HEK293 (cell line): Measurements from ENCODE around the gene SUN5.
A peak's percentile ranks its signal among the peaks of the same experiment; 100 is the strongest.

Experiments
- CTCF ChIA-PET: fragments of 350-600 bp; formaldehyde crosslinking; extraction: SDS; loops from one replicate; lab custom pipeline; 2021; ENCODE audit warnings: antibody characterized with exemption; lab: Yijun Ruan, JAX
- POLR2A ChIA-PET: fragments of 300-600 bp; formaldehyde crosslinking; extraction: SDS; loops from one replicate; lab custom pipeline; 2020; ENCODE audit warnings: antibody characterized with exemption, inconsistent platforms; lab: Yijun Ruan, JAX
- H3K27ac ChIP-seq: fragments of 200-500 bp; sonication (Bioruptor generic); 2 replicates; pipeline ENCODE4 v1.5.1; 2014; ENCODE audit warnings: low read depth, low read length, control low read depth, inconsistent platforms; ENCODE audit errors: extremely low read depth
- H3K36me3 ChIP-seq, 2 experiments: fragments of 200-500 bp in 1 of 2; sonication (Bioruptor generic) in 1 of 2; 1 replicate in 1 of 2; 2 replicates in 1 of 2; pipeline ENCODE4 v1.5.1; 2014 to 2017; ENCODE audit warnings: inconsistent platforms in 2 of 2, low read length in 2 of 2; ENCODE audit not compliant: control insufficient read depth in 2 of 2, insufficient read depth in 1 of 2
- H3K4me1 ChIP-seq: fragments of 200-500 bp; sonication (Bioruptor generic); 2 replicates; pipeline ENCODE4 v1.5.1; 2014; ENCODE audit warnings: mild to moderate bottlenecking, low read length, inconsistent platforms; ENCODE audit not compliant: control insufficient read depth, insufficient read depth
- H3K4me3 ChIP-seq: 2 replicates; pipeline ENCODE4 v1.5.1; 2011; ENCODE audit warnings: low read depth, mild to moderate bottlenecking, control low read depth, low read length, moderate library complexity
- H3K9me3 ChIP-seq: fragments of 200-500 bp; sonication (Bioruptor generic); 2 replicates; pipeline ENCODE4 v1.5.1; 2014; ENCODE audit warnings: low read depth, low read length, inconsistent platforms; ENCODE audit not compliant: control insufficient read depth, insufficient read depth
- EGR2 ChIP-seq: fragments of 450-650 bp; formaldehyde crosslinking; IDR thresholded peaks from 2 replicates; pipeline ENCODE4 v1.5.1; 2016; ENCODE audit warnings: low read depth, missing biosample characterization, missing genetic modification characterization
- GFI1B ChIP-seq: fragments of 450-650 bp; formaldehyde crosslinking; IDR thresholded peaks from 2 replicates; pipeline ENCODE4 v1.5.1; 2016; ENCODE audit warnings: missing biosample characterization, missing genetic modification characterization
- SP3 ChIP-seq: fragments of 450-650 bp; formaldehyde crosslinking; IDR thresholded peaks from 2 replicates; pipeline ENCODE4 v1.5.1; 2016; ENCODE audit warnings: missing biosample characterization, missing genetic modification characterization
- ZBTB17 ChIP-seq: fragments of 450-650 bp; formaldehyde crosslinking; IDR thresholded peaks from 2 replicates; pipeline ENCODE4 v1.5.1; 2016; ENCODE audit warnings: missing biosample characterization, missing genetic modification characterization
- ZFHX2 ChIP-seq: fragments of 450-650 bp; formaldehyde crosslinking; conservative IDR thresholded peaks from 2 replicates; pipeline ENCODE4 v1.5.1; 2016; ENCODE audit warnings: missing biosample characterization, missing genetic modification characterization
- ZNF214 ChIP-seq: fragments of 450-650 bp; formaldehyde crosslinking; IDR thresholded peaks from 2 replicates; pipeline ENCODE4 v1.5.1; 2017; ENCODE audit warnings: missing biosample characterization, mild to moderate bottlenecking, missing genetic modification characterization, borderline replicate concordance
- ZNF394 ChIP-seq: fragments of 450-650 bp; formaldehyde crosslinking; IDR thresholded peaks from 2 replicates; pipeline ENCODE4 v1.5.1; 2016; ENCODE audit warnings: missing biosample characterization, missing genetic modification characterization, mild to moderate bottlenecking, moderate library complexity, borderline replicate concordance
- ZNF404 ChIP-seq: fragments of 450-650 bp; formaldehyde crosslinking; IDR thresholded peaks from 2 replicates; pipeline ENCODE4 v1.5.1; 2017; ENCODE audit warnings: missing biosample characterization, missing genetic modification characterization
- ZNF473 ChIP-seq: fragments of 450-650 bp; formaldehyde crosslinking; IDR thresholded peaks from 2 replicates; pipeline ENCODE4 v1.5.1; 2017; ENCODE audit warnings: missing biosample characterization, missing genetic modification characterization
- ZNF501 ChIP-seq: fragments of 450-650 bp; formaldehyde crosslinking; IDR thresholded peaks from 2 replicates; pipeline ENCODE4 v1.5.1; 2016; ENCODE audit warnings: missing biosample characterization, missing genetic modification characterization
- ZNF621 ChIP-seq: fragments of 450-650 bp; formaldehyde crosslinking; IDR thresholded peaks from 2 replicates; pipeline ENCODE4 v1.5.1; 2017; ENCODE audit warnings: missing biosample characterization, missing genetic modification characterization
- ZNF624 ChIP-seq: fragments of 450-650 bp; formaldehyde crosslinking; IDR thresholded peaks from 2 replicates; pipeline ENCODE4 v1.5.1; 2017; ENCODE audit warnings: missing biosample characterization, missing genetic modification characterization
- ZNF707 ChIP-seq: fragments of 450-650 bp; formaldehyde crosslinking; IDR thresholded peaks from 2 replicates; pipeline ENCODE4 v1.5.1; 2016; ENCODE audit warnings: missing biosample characterization, missing genetic modification characterization
- ZNF777 ChIP-seq: fragments of 450-650 bp; formaldehyde crosslinking; IDR thresholded peaks from 2 replicates; pipeline ENCODE4 v1.5.1; 2017; ENCODE audit warnings: missing biosample characterization, missing genetic modification characterization, borderline replicate concordance
- TF ChIP-seq, protein P1 (sequence below): fragments of 450-650 bp; formaldehyde crosslinking; IDR thresholded peaks from 2 replicates; pipeline ENCODE4 v1.5.1; 2017; ENCODE audit warnings: missing biosample characterization, mild to moderate bottlenecking, missing genetic modification characterization, moderate library complexity
- TF ChIP-seq, protein P2 (sequence below): fragments of 450-650 bp; formaldehyde crosslinking; IDR thresholded peaks from 2 replicates; pipeline ENCODE4 v1.5.1; 2016; ENCODE audit warnings: missing biosample characterization, missing genetic modification characterization
- TF ChIP-seq, protein P3 (sequence below): fragments of 450-650 bp; IDR thresholded peaks from 2 replicates; pipeline ENCODE4 v1.5.1; 2018; ENCODE audit warnings: missing biosample characterization, mild to moderate bottlenecking, missing genetic modification characterization
- TF ChIP-seq, protein P4 (sequence below): fragments of 450-650 bp; formaldehyde crosslinking; IDR thresholded peaks from 2 replicates; pipeline ENCODE4 v1.5.1; 2016; ENCODE audit warnings: missing biosample characterization, missing genetic modification characterization

Gene SUN5

DNA sequence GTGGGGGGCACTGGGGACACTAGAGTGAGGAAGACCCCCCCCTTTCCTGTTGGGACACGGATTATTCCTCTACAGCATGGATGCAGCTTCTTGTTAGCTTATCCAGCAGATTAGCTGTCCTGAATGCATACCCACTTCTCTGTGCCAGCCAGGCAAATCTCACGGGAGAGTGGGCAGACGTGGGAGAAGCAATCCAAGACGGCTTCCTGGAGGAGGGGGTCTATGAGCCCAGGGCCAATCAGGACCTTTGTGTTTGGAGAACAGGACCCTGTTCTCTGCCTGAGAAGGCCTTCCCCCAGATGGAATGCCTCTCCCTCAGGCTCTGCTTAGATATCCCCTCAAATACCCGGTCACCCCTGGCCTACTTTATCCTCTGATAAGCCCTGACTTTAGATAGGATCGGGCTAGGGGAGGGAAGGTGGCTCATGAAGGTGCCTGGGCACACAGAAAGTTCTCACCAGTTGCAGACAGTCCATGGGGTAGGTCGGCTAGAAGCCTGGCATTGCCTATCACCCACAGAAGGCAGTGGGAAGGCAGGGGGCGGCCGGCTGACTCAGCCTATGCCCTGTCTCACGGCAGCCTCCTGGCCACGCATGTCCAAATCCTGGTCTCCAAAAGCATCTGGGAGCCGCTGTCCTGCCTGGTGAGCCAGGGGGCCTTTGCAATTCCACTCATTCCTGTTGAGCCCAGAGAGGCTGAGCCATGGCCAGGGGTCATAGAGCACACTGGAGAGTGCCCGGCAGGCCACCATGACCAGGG lies 34.7 kb downstream of the SUN5 start:
- POLR2A ChIA-PET: no interaction called here
- H3K27ac ChIP-seq: no peak overlapping the region

DNA sequence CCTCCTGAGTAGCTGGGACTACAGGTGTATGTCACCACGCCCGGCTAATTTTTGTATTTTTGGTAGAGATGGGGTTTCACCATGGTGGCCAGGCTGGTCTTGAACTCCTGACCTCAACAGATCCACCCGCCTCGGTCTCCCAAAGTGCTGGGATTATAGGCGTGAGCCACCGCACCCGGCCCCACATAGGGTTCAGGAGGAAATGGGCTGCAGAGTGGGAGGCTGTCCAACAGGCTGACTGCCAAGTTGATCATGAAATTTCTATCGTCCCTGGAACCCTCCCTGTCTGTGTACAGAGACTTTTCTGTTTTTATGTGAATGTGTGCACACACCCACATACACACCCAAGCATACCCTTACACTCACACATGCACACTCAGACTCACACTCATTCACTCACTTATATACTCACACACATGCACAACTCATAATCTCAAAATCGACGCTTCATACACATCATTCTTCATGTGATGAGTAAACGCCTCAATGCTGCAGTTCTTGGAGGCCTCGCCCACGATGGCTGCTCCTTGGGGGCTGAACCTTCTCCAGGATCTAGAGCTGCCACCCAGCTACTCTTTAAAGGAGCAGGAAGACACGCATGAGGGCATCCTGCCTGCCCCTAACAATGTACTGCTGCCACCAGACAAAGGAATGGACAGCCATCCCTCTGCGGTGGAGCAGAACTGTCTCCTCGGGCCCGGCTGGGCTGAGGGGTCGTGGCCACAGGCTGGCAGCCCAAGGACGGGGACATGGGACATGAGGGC lies 35.6 kb downstream of the SUN5 start:
- ChIA-PET CTCF (interaction anchor here (0.6 kb wide), 1 partner anchor 11 kb away, joined by 3 read pairs; no protein-coding TSS in a partner anchor), POLR2A (no interaction called here)
- Histone ChIP-seq H3K36me3 (no peaks in the 10 kb centered on the region), H3K4me1 (no peaks in the 10 kb centered on the region), H3K4me3 (no peak overlapping the region), H3K9me3 (no peaks in the 10 kb centered on the region), H3K27ac (no peak overlapping the region)
- TF ChIP-seq, protein P1, sequence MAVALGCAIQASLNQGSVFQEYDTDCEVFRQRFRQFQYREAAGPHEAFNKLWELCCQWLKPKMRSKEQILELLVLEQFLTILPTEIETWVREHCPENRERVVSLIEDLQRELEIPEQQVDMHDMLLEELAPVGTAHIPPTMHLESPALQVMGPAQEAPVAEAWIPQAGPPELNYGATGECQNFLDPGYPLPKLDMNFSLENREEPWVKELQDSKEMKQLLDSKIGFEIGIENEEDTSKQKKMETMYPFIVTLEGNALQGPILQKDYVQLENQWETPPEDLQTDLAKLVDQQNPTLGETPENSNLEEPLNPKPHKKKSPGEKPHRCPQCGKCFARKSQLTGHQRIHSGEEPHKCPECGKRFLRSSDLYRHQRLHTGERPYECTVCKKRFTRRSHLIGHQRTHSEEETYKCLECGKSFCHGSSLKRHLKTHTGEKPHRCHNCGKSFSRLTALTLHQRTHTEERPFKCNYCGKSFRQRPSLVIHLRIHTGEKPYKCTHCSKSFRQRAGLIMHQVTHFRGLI: no peak
- TF ChIP-seq ZFHX2 (tag by site-specific recombination): peak; percentile 49
- TF ChIP-seq EGR2 (tag by site-specific recombination): peak; percentile 50; the same call in 1 of the 2 replicates

More for the DNA sequence above, 34.7 kb downstream of the SUN5 start:
- H3K36me3 ChIP-seq: no peaks in the 10 kb centered on the region
- TF ChIP-seq ZBTB17 (tag by site-specific recombination) (peak; percentile 14; the same call in 1 of the 2 replicates), ZNF621 (no peak)
- TF ChIP-seq, all 188 proteins: peak for 1
- Histone ChIP-seq H3K9me3 (no peaks in the 10 kb centered on the region), H3K4me3 (no peak overlapping the region), H3K4me1 (no peaks in the 10 kb centered on the region)
- CTCF ChIA-PET: no interaction called here

DNA sequence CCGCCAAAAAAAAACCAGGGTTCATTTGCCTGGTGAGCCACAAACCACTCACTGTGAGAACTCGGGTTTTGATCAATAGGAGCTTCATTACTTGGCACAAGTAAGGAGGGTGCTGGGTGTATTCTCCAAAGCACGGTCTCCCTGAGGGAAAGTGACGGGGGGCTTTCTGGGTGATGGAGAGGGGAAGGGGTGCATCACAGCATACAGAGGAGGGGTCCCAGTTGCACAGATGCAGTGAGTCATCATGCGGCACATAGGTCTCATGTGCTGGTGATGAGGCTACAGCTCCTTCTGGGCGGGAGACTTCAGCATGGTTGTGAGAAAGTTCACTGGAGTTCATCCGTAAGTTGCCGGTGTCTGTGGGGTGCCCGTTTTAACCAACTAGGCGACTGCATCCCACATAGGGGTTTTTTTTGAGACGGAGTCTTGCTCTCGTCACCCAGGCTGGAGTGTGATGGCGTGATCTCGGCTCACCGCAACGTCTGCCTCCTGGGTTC lies 36.2 kb downstream of the SUN5 start:
- Histone ChIP-seq H3K27ac (no peak overlapping the region), H3K4me3 (no peak overlapping the region), H3K4me1 (no peaks in the 10 kb centered on the region), H3K9me3 (no peaks in the 10 kb centered on the region), H3K36me3 (no peaks in the 10 kb centered on the region)
- ChIA-PET POLR2A (no interaction called here), CTCF (interaction anchor here (0.6 kb wide), 1 partner anchor 11 kb away, joined by 3 read pairs; no protein-coding TSS in a partner anchor)
- TF ChIP-seq ZNF394 (no peak), ZNF777 (tag by site-specific recombination) (no peak), ZNF404 (tag by site-specific recombination) (no peak), ZNF473 (tag by site-specific recombination) (no peak), SP3 (tag by site-specific recombination) (no peak), GFI1B (tag by site-specific recombination) (no peak), ZNF707 (tag by site-specific recombination) (no peak), ZNF501 (tag by site-specific recombination) (no peak), ZFHX2 (tag by site-specific recombination) (no peak), ZNF624 (tag by site-specific recombination) (no peak), ZNF214 (no peak)
- TF ChIP-seq, protein P2, sequence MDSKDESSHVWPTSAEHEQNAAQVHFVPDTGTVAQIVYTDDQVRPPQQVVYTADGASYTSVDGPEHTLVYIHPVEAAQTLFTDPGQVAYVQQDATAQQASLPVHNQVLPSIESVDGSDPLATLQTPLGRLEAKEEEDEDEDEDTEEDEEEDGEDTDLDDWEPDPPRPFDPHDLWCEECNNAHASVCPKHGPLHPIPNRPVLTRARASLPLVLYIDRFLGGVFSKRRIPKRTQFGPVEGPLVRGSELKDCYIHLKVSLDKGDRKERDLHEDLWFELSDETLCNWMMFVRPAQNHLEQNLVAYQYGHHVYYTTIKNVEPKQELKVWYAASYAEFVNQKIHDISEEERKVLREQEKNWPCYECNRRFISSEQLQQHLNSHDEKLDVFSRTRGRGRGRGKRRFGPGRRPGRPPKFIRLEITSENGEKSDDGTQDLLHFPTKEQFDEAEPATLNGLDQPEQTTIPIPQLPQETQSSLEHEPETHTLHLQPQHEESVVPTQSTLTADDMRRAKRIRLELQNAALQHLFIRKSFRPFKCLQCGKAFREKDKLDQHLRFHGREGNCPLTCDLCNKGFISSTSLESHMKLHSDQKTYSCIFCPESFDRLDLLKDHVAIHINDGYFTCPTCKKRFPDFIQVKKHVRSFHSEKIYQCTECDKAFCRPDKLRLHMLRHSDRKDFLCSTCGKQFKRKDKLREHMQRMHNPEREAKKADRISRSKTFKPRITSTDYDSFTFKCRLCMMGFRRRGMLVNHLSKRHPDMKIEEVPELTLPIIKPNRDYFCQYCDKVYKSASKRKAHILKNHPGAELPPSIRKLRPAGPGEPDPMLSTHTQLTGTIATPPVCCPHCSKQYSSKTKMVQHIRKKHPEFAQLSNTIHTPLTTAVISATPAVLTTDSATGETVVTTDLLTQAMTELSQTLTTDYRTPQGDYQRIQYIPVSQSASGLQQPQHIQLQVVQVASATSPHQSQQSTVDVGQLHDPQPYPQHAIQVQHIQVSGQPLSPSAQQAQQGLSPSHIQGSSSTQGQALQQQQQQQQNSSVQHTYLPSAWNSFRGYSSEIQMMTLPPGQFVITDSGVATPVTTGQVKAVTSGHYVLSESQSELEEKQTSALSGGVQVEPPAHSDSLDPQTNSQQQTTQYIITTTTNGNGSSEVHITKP: no peak
- TF ChIP-seq, protein P3, sequence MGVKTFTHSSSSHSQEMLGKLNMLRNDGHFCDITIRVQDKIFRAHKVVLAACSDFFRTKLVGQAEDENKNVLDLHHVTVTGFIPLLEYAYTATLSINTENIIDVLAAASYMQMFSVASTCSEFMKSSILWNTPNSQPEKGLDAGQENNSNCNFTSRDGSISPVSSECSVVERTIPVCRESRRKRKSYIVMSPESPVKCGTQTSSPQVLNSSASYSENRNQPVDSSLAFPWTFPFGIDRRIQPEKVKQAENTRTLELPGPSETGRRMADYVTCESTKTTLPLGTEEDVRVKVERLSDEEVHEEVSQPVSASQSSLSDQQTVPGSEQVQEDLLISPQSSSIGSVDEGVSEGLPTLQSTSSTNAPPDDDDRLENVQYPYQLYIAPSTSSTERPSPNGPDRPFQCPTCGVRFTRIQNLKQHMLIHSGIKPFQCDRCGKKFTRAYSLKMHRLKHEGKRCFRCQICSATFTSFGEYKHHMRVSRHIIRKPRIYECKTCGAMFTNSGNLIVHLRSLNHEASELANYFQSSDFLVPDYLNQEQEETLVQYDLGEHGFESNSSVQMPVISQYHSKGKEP (tag by site-specific recombination): no peak
- TF ChIP-seq, protein P4, sequence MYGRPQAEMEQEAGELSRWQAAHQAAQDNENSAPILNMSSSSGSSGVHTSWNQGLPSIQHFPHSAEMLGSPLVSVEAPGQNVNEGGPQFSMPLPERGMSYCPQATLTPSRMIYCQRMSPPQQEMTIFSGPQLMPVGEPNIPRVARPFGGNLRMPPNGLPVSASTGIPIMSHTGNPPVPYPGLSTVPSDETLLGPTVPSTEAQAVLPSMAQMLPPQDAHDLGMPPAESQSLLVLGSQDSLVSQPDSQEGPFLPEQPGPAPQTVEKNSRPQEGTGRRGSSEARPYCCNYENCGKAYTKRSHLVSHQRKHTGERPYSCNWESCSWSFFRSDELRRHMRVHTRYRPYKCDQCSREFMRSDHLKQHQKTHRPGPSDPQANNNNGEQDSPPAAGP (tag by site-specific recombination): no peak
